Sigmoid colon (tissue), 3 donors: ENCODE data around the gene EID2.

Experiments used
- POLR2A ChIP-seq, 2 donors: fragments of 450-650 bp; IDR thresholded peaks; one replicate each; pipeline ENCODE4 v1.6.1; 2016; ENCODE audit warnings: antibody characterized with exemption in 2 of 2, mild to moderate bottlenecking in 2 of 2, moderate library complexity in 2 of 2
- TF ChIP-seq, protein P1 (sequence below), 4 experiments: fragments of 450-650 bp in 3 of 4; fragments of 200-600 bp in 1 of 4; IDR thresholded peaks; one replicate each; pipeline ENCODE4 v1.5.1; 2016 to 2019; ENCODE audit warnings: antibody characterized with exemption in 4 of 4, mild to moderate bottlenecking in 3 of 4, moderate library complexity in 2 of 4

DNA sequence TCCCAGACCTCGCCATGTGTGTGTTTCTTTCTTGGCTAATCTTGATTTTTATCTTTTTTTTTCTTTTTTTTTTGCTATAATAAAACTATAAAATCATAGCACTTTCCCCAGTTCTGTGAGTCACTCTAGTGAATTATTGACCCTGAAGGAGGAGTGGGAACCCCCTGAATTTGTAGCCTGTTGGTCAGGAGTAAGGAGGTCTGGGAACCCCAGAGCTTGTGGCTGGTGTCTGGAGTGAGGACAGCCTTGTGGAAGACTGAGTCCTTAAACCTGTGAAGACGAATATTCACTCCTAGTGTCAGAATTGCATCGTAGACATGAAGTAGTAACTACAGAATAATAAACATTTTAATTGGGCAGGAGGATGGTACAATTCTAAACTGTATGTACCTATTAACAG lies 14.8 kb downstream of the EID2 start:
- TF ChIP-seq, protein P1, sequence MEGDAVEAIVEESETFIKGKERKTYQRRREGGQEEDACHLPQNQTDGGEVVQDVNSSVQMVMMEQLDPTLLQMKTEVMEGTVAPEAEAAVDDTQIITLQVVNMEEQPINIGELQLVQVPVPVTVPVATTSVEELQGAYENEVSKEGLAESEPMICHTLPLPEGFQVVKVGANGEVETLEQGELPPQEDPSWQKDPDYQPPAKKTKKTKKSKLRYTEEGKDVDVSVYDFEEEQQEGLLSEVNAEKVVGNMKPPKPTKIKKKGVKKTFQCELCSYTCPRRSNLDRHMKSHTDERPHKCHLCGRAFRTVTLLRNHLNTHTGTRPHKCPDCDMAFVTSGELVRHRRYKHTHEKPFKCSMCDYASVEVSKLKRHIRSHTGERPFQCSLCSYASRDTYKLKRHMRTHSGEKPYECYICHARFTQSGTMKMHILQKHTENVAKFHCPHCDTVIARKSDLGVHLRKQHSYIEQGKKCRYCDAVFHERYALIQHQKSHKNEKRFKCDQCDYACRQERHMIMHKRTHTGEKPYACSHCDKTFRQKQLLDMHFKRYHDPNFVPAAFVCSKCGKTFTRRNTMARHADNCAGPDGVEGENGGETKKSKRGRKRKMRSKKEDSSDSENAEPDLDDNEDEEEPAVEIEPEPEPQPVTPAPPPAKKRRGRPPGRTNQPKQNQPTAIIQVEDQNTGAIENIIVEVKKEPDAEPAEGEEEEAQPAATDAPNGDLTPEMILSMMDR (IDR thresholded peaks at IDR 0.05), result no peak
- no peak for TF ChIP-seq POLR2A (IDR thresholded peaks at IDR 0.05)
